Pulmonary artery endothelial cell (primary cell): ENCODE measurements around the gene MKKS. TPM values are rescaled to one million over a fixed set of nuclear protein-coding genes. Genes with fewer than 3 reads are reported as not detected.

ENCODE experiments used
- DNase-seq: peaks from one replicate; pipeline ENCODE4 v3.0.0-alpha.2; 2011; ENCODE audit warnings: low read depth, low spot score
- total RNA-seq: library from RNA; depleted of rRNA; stranded (reverse); fragments of >200 nt; gene quantifications from 2 replicates; pipeline ENCODE4 v1.2.3, GENCODE V29; 2014

Gene MKKS
- total RNA-seq, 1 donor from 2014 or later, result 3.7 TPM

- DNase-seq, result no peak
These were observed 64.3 kb downstream of the MKKS start for GRCh38 chr20:10369723-10370090.

- DNase-seq, result no peak
These were observed 65.3 kb downstream of the MKKS start for GRCh38 chr20:10368702-10369041.

GRCh38 chr20:10367943-10368701 lies 65.9 kb downstream of the MKKS start:
- DNase-seq, result no peak

GRCh38 chr20:10367693-10367942 lies 66.4 kb downstream of the MKKS start:
- DNase-seq, result no peak

- no peak for DNase-seq
These were observed 66.9 kb downstream of the MKKS start for GRCh38 chr20:10366898-10367692.

- no peak for DNase-seq
These were observed 71.3 kb downstream of the MKKS start for GRCh38 chr20:10362674-10363073.

- DNase-seq, result no peak
These were observed 73.1 kb downstream of the MKKS start for GRCh38 chr20:10360878-10361277.

- DNase-seq, result no peak
These were observed 74.4 kb downstream of the MKKS start for GRCh38 chr20:10359621-10360040.

GRCh38 chr20:10357974-10358373 lies 76.0 kb downstream of the MKKS start:
- no peak for DNase-seq

GRCh38 chr20:10357061-10357708 lies 76.8 kb downstream of the MKKS start:
- DNase-seq, result peak; percentile 65

GRCh38 chr20:10356628-10357027 lies 77.4 kb downstream of the MKKS start:
- no peak for DNase-seq

- DNase-seq, result peak; percentile 95
These were observed 80.8 kb downstream of the MKKS start for GRCh38 chr20:10352934-10353824.

Other genes with a start within 250 kb of the MKKS start
- gene SNAP25, start 215.4 kb downstream of the MKKS start, total RNA-seq, result 0.25 TPM in 1 of 2 replicates, not detected in the other
- gene SLX4IP, start 1.1 kb upstream of the MKKS start, total RNA-seq, result 2.8 and 3.9 TPM in 2 replicates
- gene JAG1, start 239.8 kb upstream of the MKKS start, total RNA-seq, result 81.8 and 93.1 TPM in 2 replicates